Right cardiac atrium (tissue), 5 donors: ENCODE data around the gene DUSP18. TPM values are rescaled to one million over a fixed set of nuclear protein-coding genes. Genes with fewer than 3 reads are reported as not detected.

Experiments used
- ATAC-seq, 2 donors: fragments of 200-7000 bp; cut with Tn5 transposase; one replicate each; pipeline versions ENCODE4 v1.8.0 to v1.9.1; 2020; ENCODE audit warnings: moderate library complexity in 2 of 2, mild to moderate bottlenecking in 1 of 2
- DNase-seq, 3 donors: peaks; one replicate each; pipeline ENCODE4 v3.0.0-alpha.2; 2020
- H3K27ac ChIP-seq: one replicate; pipeline ENCODE4 v1.5.1; 2013; ENCODE audit warnings: mild to moderate bottlenecking, low read length, control low read depth, moderate library complexity
- H3K27me3 ChIP-seq: one replicate; pipeline ENCODE4 v1.6.1; 2013; ENCODE audit not compliant: control insufficient read depth, insufficient read depth
- H3K4me1 ChIP-seq: one replicate; pipeline ENCODE4 v1.6.1; 2013; ENCODE audit warnings: low read length; ENCODE audit not compliant: control insufficient read depth, insufficient read depth
- H3K4me3 ChIP-seq: one replicate; pipeline ENCODE4 v1.5.1; 2013; ENCODE audit warnings: low read length, control low read depth
- H3K9me3 ChIP-seq: one replicate; pipeline ENCODE4 v1.6.1; 2013; ENCODE audit warnings: low read length; ENCODE audit not compliant: control insufficient read depth
- WGBS: extraction: QIAGEN DNeasy Blood & Tissue Kit; methylation state at CpG from one replicate; pipeline ENCODE4 v1.1.7; 2013; 5-methylcytosine and 5-hydroxymethylcytosine counted together
- intact Hi-C, 4 donors: fragments of 100-400 bp; cut with DNase I; formaldehyde crosslinking; loops; one replicate each; pipeline versions ENCODE4 v1.11.0 to v1.14.0; 2022 to 2023
- polyA plus RNA-seq: library from polyadenylated mRNA; stranded (reverse); fragments of 200-250 nt; gene quantifications from one replicate; pipeline ENCODE4 v1.2.3, GENCODE V29; 2013
- total RNA-seq, 4 donors: library from RNA; stranded (reverse); fragmentation: NEBNext Ultra II Directional; extraction: Animal tissue kit (Norgen Biotek cat#: 25700); gene quantifications; one replicate each; pipeline ENCODE4 v1.2.1, GENCODE V29; 2021
- donor health status: healthy with polysubstance abuse.
- donor health status: DM: no; HTN: yes; CAD: no.
- donor health status: DM: no; HTN: no; CAD: no.
- donor health status: DM: no; HTN: yes; CAD: no; lungs with severe emphysema.
- donor health status: DM: yes; HTN: yes; CAD: no.

DUSP18 gene
- total and polyA plus RNA-seq, 5 donors, result 2.1 to 4.4 (median 3.4) TPM

DNA sequence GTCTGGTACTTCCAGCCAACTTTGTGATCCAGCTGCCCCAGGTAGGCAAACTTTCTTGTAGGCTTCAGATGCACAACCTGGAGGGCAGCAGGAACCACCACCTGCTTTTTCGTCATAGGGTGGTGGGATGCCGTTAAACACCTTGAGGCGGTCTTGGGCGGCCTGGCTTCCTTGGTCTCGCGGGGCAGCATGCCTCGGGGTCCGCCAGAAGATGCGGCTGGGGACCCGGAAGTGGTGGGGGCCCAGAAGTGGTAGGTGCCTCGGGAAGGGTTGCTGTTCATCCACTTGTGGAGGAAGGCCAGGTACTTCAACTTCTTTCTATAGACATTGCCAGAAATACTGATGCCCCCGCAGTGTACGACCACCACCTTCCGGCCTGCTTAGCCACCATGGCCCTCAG lies 13.3 kb downstream of the DUSP18 start:
- WGBS, result 98% methylated on average over 14 of the region's 14 CpGs
- no peaks in the 10 kb centered on the region for H3K9me3 ChIP-seq
- ATAC-seq (no peak), DNase-seq (peak in 1 of 3 donors; percentile 32)
- intact Hi-C loops, result no loop called here
- H3K27ac ChIP-seq, result no peak overlapping the region
- no peaks in the 10 kb centered on the region for H3K27me3 ChIP-seq
- no peak overlapping the region for H3K4me3 ChIP-seq
- H3K4me1 ChIP-seq, result no peaks in the 10 kb centered on the region

GRCh38 chr22:30652852-30653251 lies 14.8 kb downstream of the DUSP18 start:
- Histone ChIP-seq H3K4me3 (no peak overlapping the region), H3K27ac (no peak overlapping the region), H3K4me1 (no peaks in the 10 kb centered on the region), H3K27me3 (no peaks in the 10 kb centered on the region), H3K9me3 (no peaks in the 10 kb centered on the region)
- no peak for DNase-seq
- intact Hi-C loops, result no loop called here
- 87% methylated on average over 2 of the region's 2 CpGs for WGBS
- no peak for ATAC-seq

GRCh38 chr22:30650508-30651116 lies 17.1 kb downstream of the DUSP18 start:
- no peaks in the 10 kb centered on the region for H3K4me1 ChIP-seq

GRCh38 chr22:30649430-30650007 lies 18.2 kb downstream of the DUSP18 start:
- H3K4me3 ChIP-seq, result no peak overlapping the region
- intact Hi-C loops, result loop anchor here in 1 of 4 donors (10.0 kb wide), 1 partner anchor 45 kb away; the partner anchor contains the start of gene OSBP2
- no peaks in the 10 kb centered on the region for H3K9me3 ChIP-seq
- ATAC-seq, result peak; percentile 77 to 97
- H3K27ac ChIP-seq, result no peak overlapping the region
- no peaks in the 10 kb centered on the region for H3K4me1 ChIP-seq
- WGBS, result 67% methylated on average over 7 of the region's 7 CpGs
- no peaks in the 10 kb centered on the region for H3K27me3 ChIP-seq
- DNase-seq, result peak in 1 of 3 donors; percentile 82

More at GRCh38 chr22:30650508-30651116, 17.1 kb downstream of the DUSP18 start:
- no peaks in the 10 kb centered on the region for H3K27me3 ChIP-seq
- no peak overlapping the region for H3K4me3 ChIP-seq
- intact Hi-C loops, result no loop called here
- peak overlapping the region; percentile 17 for H3K27ac ChIP-seq
- ATAC-seq, result peak in 1 of 2 donors; percentile 29
- WGBS, result 48% methylated on average over 5 of the region's 5 CpGs
- H3K9me3 ChIP-seq, result no peaks in the 10 kb centered on the region
- peak in 1 of 3 donors; percentile 28 for DNase-seq

GRCh38 chr22:30648825-30649224 lies 18.9 kb downstream of the DUSP18 start:
- WGBS, result 95% methylated on average over 3 of the region's 3 CpGs
- no peak overlapping the region for H3K27ac ChIP-seq
- intact Hi-C loops, result loop anchor here in 1 of 4 donors (10.0 kb wide), 1 partner anchor 46 kb away; the partner anchor contains the start of gene OSBP2
- H3K4me3 ChIP-seq, result no peak overlapping the region
- ATAC-seq (no peak), DNase-seq (no peak)
- H3K27me3 ChIP-seq, result no peaks in the 10 kb centered on the region
- H3K4me1 ChIP-seq, result no peaks in the 10 kb centered on the region
- no peaks in the 10 kb centered on the region for H3K9me3 ChIP-seq

DNA sequence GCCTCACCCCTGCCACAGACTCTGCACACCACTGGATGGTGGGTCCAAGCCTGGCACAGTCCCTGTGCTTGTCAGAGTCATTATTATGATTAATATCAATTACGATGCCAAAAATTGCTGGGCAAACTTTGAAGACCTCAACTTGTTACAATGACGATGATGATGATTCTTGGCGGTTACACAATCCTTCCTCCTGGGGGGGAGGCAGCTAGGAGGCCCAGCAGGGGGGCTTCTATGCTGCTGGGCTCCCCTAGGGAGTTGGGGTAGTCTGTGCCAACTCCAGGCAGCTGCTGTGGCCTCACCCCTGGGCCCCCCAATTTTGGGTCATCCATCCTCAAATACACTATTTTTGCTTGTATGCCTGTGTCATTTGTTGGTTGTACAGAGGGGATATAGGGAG lies 20.1 kb downstream of the DUSP18 start:
- H3K4me3 ChIP-seq, result no peak overlapping the region
- H3K27ac ChIP-seq, result no peak overlapping the region
- intact Hi-C loops, result loop anchor here in 1 of 4 donors (10.0 kb wide), 1 partner anchor 47 kb away; the partner anchor contains the start of gene OSBP2
- peaks cover 3% of the 10 kb centered on the region for H3K4me1 ChIP-seq
- H3K27me3 ChIP-seq, result no peaks in the 10 kb centered on the region
- H3K9me3 ChIP-seq, result no peaks in the 10 kb centered on the region
- no peak for DNase-seq
- WGBS, result 89% methylated on average over 3 of the region's 3 CpGs
- ATAC-seq, result no peak

GRCh38 chr22:30646518-30647160 lies 21.0 kb downstream of the DUSP18 start:
- intact Hi-C loops, result loop anchor here in 1 of 4 donors (10.0 kb wide), 1 partner anchor 48 kb away; the partner anchor contains the start of gene OSBP2

GRCh38 chr22:30643055-30643875 lies 24.4 kb downstream of the DUSP18 start:
- Histone ChIP-seq H3K9me3 (no peaks in the 10 kb centered on the region), H3K4me3 (no peak overlapping the region), H3K4me1 (peaks cover 11% of the 10 kb centered on the region), H3K27ac (no peak overlapping the region), H3K27me3 (no peaks in the 10 kb centered on the region)
- 75% methylated on average over 16 of the region's 16 CpGs for WGBS
- peak in 2 of 3 donors; percentile 38 to 69 for DNase-seq
- ATAC-seq, result peak; percentile 50 to 55
- intact Hi-C loops, result loop anchor here in 1 of 4 donors (10.0 kb wide), 1 partner anchor 52 kb away; the partner anchor contains the start of gene OSBP2

More at GRCh38 chr22:30646518-30647160, 21.0 kb downstream of the DUSP18 start:
- WGBS, result 95% methylated on average over 25 of the region's 25 CpGs
- Histone ChIP-seq H3K4me1 (peaks cover 3% of the 10 kb centered on the region), H3K4me3 (no peak overlapping the region), H3K27me3 (no peaks in the 10 kb centered on the region), H3K9me3 (no peaks in the 10 kb centered on the region), H3K27ac (no peak overlapping the region)
- ATAC-seq (no peak), DNase-seq (no peak)

DNA sequence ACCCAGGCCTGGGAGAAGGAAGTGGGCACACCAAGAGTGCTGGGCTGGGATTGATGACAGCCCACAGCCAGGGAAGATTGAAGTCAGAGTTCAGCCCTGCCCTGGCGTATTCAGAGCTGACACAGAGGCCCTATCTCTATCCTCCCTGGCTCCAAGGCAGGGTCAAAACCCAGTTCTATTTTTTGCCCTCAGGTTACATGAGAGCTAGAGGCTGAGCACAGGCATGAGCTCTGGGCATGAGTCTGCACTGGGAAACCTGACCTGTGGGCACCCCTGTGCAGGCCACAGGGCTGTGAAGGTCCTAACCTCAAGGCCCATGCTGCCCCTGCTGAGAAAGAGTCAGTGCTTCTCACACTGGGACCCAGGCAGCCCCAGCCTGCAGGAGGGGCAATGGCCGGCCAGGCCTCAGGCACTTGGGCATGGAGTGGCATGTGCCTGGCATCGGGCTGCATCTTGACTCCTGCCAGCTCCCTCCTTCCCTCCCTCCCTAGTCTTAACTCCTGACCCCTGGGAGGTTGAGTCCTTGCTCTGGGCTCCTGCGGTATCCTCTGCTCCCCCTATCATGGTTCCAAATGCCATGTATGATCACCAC lies 26.7 kb downstream of the DUSP18 start:
- Histone ChIP-seq H3K4me1 (peaks cover 23% of the 10 kb centered on the region), H3K4me3 (no peak overlapping the region), H3K9me3 (no peaks in the 10 kb centered on the region), H3K27me3 (no peaks in the 10 kb centered on the region), H3K27ac (no peak overlapping the region)
- WGBS, result 80% methylated on average over 4 of the region's 4 CpGs
- no peak for ATAC-seq
- intact Hi-C loops, result loop anchor here in 1 of 4 donors (10.0 kb wide), 1 partner anchor 54 kb away; the partner anchor contains the start of gene OSBP2
- no peak for DNase-seq

- DNase-seq, result no peak
- intact Hi-C loops, result loop anchor here in 1 of 4 donors (10.0 kb wide), 1 partner anchor 54 kb away; the partner anchor contains the start of gene OSBP2
- ATAC-seq, result no peak
- Histone ChIP-seq H3K27me3 (no peaks in the 10 kb centered on the region), H3K4me1 (peaks cover 23% of the 10 kb centered on the region), H3K4me3 (no peak overlapping the region), H3K9me3 (no peaks in the 10 kb centered on the region), H3K27ac (no peak overlapping the region)
- WGBS, result 94% methylated on average over 4 of the region's 4 CpGs
These were observed 27.3 kb downstream of the DUSP18 start for GRCh38 chr22:30640361-30640760.
